GM23338 (cell line): ENCODE measurements around the gene HRH4.

Source experiments
- CREB1 ChIP-seq: fragments of 250-450 bp; sonication (Bioruptor Pico); IDR thresholded peaks from 2 replicates; pipeline ENCODE4 v1.5.0; 2020; ENCODE audit warnings: low read depth, mild to moderate bottlenecking, moderate library complexity
- CTCF ChIP-seq, 2 experiments: fragments of 200-600 bp in 1 of 2; sonication (generic) in 1 of 2; conservative IDR thresholded peaks; 2 replicates each; pipeline versions ENCODE4 v1.5.1 to v1.6.1; 2016 to 2017; ENCODE audit warnings: antibody characterized with exemption in 2 of 2, low read depth in 2 of 2, mild to moderate bottlenecking in 2 of 2, moderate library complexity in 1 of 2
- EZH2 ChIP-seq: fragments of 200-600 bp; sonication (generic); IDR thresholded peaks from one replicate; pipeline ENCODE4 v1.8.0; 2017; ENCODE audit warnings: antibody characterized with exemption, mild to moderate bottlenecking, low read depth; ENCODE audit not compliant: unreplicated experiment
- EZH2phosphoT487 ChIP-seq: fragments of 200-600 bp; sonication (generic); IDR thresholded peaks from one replicate; pipeline ENCODE4 v1.8.1; 2018; ENCODE audit warnings: antibody characterized with exemption; ENCODE audit not compliant: unreplicated experiment
- POLR2AphosphoS5 ChIP-seq: IDR thresholded peaks from 2 replicates; pipeline ENCODE4 v1.6.1; 2016; ENCODE audit warnings: antibody characterized with exemption, low read depth
- REST ChIP-seq: IDR thresholded peaks from one replicate; pipeline ENCODE4 v1.6.1; 2018; ENCODE audit warnings: antibody characterized with exemption; ENCODE audit not compliant: unreplicated experiment
- ZNF114 ChIP-seq: fragments of 250-450 bp; sonication (Bioruptor Pico); IDR thresholded peaks from 2 replicates; pipeline ENCODE4 v1.5.0; 2020; ENCODE audit warnings: mild to moderate bottlenecking, moderate library complexity
- ZNF331 ChIP-seq: fragments of 250-450 bp; sonication (Bioruptor Pico); IDR thresholded peaks from 2 replicates; pipeline ENCODE4 v1.5.0; 2020; ENCODE audit warnings: low read depth, mild to moderate bottlenecking, moderate library complexity

GRCh38 chr18:24421831-24422230 is 38.6 kb upstream of the HRH4 start:
- TF ChIP-seq ZNF331 (no peak), EZH2 (no peak), CTCF (conservative IDR thresholded peaks at IDR 0.05; ENCODE audit: low read depth in 2 of 2) (no peak), POLR2AphosphoS5 (no peak), EZH2phosphoT487 (no peak), CREB1 (CRISPR knock-in tag) (no peak), ZNF114 (CRISPR knock-in tag) (no peak), REST (no peak)
